Fibroblast of skin of right quadriceps (primary cell): Measurements from ENCODE around the gene USP5.

Experiments
- DNase-seq: peaks from one replicate; pipeline ENCODE4 v3.0.0-alpha.2; 2013

USP5 gene

DNA sequence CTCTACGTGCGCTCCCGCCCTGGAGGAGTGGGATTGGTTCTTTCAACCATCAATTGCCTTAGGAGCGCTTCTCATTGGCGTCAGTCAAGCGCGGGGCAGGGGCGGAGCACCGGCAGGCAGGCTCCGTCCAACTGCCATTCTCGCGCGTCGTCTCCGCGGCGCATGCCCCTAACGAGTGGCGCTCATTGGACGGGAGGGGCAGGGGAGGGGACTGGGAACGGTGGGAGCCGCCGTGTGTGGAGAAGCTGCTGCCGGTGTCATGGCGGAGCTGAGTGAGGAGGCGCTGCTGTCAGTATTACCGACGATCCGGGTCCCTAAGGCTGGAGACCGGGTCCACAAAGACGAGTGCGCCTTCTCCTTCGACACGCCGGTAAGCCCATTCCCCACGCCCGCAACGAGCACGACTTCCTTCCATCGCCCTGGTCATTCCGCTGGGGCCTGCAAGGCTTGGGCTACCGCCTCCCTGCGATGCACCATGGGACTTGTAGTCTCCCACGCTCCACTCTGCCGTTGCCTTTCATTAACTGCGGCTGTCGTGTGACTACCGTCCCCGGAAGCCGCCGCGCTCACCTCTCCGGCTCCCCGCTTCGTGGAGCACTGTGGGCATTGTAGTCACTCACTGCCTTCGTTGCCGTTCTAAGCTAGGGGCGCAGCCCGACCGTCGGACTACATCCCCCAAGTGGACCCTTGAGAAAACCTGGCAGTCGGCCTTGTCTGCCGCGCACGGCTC is at the start of gene USP5:
TSS of gene USP5 (plus strand) at position 230 of the 730 bp plus-strand sequence. CDS start at position 260, 30 bp downstream.
- peak; percentile 100 for DNase-seq

- DNase-seq, result peak; percentile 42
Measured at GRCh38 chr12:6807170-6807569, 44.8 kb upstream of the USP5 start.

- no peak for DNase-seq
Measured at GRCh38 chr12:6809056-6809455, 42.9 kb upstream of the USP5 start.

GRCh38 chr12:6810758-6811157 is 41.2 kb upstream of the USP5 start:
- no peak for DNase-seq

DNA sequence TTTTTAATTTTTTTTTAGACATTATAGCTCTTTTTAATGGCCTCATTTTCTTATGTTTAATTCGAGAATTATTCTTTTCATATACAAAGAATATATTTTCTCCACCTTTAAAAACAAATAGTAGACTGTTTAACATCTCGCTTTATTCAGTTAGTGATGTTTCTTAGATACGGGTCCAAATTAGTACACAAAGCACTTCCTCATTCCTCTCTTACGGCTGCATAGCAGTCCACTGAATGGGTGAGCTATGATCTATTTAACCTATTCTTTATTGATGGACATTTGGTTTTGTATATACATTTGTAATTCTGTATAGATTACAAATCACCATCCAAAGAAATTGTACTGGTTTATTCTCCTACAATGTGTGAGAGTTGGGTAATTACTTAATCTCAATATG is 38.6 kb upstream of the USP5 start:
- DNase-seq, result no peak

DNA sequence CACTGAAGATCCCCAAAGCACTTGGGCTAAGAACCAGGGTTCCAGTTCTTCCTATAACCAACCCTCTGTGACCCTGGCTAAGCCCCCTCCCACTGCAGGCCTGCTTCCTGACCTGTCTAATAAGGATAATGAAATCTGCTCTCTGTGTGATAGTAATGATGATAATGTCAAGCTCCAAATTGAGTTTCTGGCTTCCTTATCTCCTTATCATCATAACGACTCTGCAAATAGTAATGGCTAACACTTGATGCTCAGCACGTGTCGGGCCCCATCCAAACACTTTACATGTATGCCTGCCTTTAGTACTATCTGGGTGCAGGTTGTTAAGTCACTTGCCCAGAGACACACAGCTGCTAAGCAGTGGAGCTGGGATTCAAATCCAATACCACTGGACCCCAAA is 35.4 kb upstream of the USP5 start:
- no peak for DNase-seq

- DNase-seq, result no peak
Measured at GRCh38 chr12:6817098-6817497, 34.9 kb upstream of the USP5 start.

GRCh38 chr12:6817662-6818157 is 34.2 kb upstream of the USP5 start:
- DNase-seq, result no peak

- no peak for DNase-seq
Measured at GRCh38 chr12:6818222-6818621, 33.7 kb upstream of the USP5 start.

DNA sequence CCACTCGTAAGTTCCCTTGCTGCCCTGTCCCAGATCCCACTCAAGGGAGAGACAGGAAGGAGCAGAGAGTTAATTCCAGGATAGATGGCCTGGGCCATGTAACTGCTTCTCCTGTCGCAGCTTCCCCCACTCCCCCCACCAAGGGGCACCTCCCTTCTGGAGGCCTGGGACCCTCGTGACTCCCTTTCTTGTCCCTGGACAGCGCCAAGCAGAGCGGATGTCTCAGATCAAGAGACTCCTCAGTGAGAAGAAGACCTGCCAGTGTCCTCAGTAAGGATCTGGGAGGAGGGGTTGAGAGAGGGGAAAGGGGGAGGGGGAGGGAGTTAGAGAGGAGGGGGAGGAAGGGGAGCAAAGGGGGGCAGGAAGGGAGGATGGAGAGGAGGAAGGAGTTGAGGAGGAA is 33.3 kb upstream of the USP5 start:
- no peak for DNase-seq

GRCh38 chr12:6819106-6820030 is 32.6 kb upstream of the USP5 start:
- no peak for DNase-seq

GRCh38 chr12:6820166-6820565 is 31.8 kb upstream of the USP5 start:
- no peak for DNase-seq

DNA sequence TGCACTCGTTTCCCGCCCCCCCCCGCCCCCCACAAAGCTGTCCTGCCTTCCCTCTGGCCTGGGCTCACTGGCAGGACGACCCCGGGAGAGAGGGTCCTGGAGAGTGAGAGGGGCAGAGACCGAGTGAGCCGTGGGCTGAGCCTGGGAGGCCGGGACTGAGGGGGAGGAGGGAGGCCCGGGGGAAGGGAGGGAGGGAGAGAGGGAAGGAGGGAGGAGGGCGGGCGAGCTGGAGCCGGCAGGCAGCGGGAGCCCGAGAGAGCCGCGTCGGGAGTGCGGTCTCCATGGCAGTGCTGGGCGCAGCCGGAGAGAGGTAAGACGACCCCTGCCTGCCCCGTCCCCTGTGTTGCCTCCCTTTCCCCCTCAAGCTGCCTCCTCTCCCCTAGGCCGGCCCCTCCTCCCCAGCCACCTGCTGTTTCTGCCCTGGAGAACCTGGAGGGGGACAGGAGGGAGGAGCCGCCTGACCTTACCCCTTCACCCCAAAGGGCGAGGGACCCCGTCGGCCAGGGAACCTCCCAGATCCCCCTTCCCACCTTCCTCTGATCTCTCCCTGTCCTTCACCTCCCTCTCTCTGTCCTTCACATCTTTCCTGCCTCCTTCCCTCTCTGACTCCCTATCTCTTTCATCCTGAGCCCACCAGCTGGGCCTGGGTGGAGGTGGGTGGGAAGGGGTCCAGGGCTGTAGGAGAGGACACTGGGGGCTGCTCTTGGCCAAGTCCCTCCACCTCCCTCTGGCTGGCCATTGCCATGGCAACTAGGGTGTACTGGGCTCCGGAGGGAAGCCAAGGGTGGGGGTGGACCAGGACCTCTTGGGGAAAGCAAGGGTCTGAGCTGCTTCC is 30.1 kb upstream of the USP5 start, which contains the start of gene GPR162:
TSS of gene GPR162 (plus strand) at position 231 of the 835 bp plus-strand sequence. CDS start 2,078 bp downstream, outside the sequence.
- peak; percentile 61 for DNase-seq

DNA sequence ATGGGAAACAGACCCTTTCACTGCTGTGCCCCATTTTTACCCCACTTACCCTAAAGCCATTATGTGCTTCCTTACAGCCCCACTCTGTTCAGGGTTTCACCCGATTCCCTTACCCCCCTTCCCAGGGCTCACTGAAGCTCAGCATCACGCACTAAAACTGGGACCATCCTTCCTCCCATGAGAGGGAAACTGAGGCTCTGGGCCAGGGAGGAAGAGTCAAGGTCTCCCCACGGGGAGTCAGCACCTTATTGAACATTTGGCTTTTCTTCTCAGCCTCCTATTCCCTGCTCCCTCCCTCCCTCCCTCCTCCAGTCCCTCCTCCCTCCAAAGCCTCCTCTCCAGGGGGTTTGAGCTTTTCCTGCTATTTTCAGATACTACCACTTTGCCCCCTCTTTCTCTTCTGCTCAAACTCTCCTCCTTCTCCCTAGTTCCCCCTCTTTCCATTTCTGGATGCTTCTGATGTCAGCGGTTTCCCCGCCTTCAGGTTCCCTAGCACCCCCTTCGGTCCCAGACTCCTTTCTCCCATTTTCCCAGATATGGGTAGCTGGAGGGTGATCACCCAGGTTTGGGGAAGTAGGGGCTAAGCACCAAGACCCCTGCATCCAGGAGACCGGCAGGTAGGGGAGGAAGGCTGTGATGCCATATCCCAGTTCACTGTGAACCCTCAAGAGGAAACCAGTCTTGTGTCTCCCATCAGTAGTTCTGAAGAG is 29.4 kb upstream of the USP5 start:
- DNase-seq, result no peak

DNA sequence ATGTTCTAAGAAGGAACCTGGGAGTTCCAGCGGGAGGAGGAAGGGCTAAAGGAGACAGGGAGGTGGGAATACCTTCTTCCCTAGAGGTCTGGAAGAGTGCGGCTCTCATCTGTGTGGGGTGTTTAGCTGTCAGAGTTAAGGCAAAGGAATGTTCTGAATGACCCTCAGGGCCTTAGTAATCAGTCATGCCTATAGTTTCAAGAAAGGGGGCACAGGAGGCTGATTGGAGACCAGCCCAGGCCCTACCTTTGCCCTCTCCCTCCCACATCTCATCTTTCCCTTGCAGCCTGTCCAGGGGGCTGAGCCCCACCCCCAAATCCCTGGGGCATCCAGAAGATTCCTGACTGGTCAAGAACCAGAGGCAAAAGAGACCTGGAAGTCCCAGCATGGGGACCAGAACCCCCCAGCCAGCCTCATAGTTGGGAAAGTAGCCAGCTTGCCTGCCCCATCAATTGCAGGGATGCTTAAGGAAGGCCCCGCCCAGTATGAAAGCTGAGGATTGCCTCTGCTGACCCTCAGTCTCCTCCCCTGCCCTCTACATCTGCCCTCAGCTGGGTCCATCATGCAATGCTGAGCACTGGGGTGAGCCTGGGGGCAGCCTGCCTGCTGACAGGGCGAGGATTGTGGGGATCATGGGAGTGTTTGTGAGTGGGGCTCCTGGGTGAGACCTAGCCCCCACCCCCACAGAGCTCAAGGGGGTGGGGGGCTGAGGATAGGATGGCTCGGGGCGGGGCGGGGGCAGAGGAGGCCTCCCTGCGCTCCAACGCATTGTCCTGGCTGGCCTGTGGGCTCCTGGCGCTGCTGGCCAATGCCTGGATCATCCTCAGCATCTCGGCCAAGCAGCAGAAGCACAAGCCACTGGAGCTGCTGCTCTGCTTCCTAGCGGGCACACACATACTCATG is 28.5 kb upstream of the USP5 start:
- no peak for DNase-seq

- no peak for DNase-seq
Measured at GRCh38 chr12:6824085-6824775, 27.7 kb upstream of the USP5 start.

GRCh38 chr12:6824901-6825381 is 27.0 kb upstream of the USP5 start:
- DNase-seq, result peak; percentile 47

GRCh38 chr12:6825398-6826124 is 26.4 kb upstream of the USP5 start:
- peak; percentile 80 for DNase-seq

DNA sequence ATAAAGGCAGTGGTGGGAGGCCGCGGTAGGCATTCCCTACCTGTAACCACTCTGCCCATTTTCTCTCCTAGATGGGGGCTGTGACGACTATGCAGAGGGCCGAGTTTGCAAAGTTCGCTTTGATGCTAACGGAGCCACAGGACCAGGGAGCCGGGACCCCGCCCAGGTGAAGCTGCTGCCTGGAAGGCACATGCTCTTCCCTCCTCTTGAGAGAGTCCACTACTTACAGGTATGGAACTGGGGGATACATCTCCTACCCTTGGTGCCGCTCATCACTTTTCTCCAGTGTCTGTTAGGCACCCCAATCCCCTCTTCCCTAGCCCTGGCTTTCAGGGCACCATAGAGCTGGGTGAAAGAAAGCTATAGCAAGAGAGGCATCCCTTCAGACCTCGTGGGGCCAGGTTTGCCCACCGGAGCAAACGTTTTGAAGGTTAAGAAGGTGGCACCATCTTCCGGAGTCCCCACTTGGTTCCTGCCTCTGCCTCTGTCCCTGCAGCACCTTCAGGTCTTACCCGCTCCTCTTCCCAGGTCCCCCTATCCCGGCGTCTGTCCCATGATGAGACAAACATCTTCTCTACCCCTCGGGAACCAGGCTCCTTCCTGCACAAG is 25.7 kb upstream of the USP5 start:
- no peak for DNase-seq
